Stimulated activated naive CD8-positive, alpha-beta T cell treated with anti-CD3 and anti-CD28 coated beads, Interleukin-15, amount 100 ng/mL, for 72 hours (primary cell): Measurements from ENCODE around the gene PSMA4.

Source experiments
- ATAC-seq: fragments of 150-1000 bp; cut with Tn5 transposase; 2 replicates; pipeline ENCODE4 v1.10.0; 2021; ENCODE audit warnings: mild to moderate bottlenecking, moderate library complexity
- DNase-seq, 2 donors: peaks; one replicate each; pipeline ENCODE4 v3.0.0; 2021 to 2022
- H3K27ac Mint-ChIP-seq, 2 donors: one replicate each; pipeline ENCODE4 v1.8.0; 2022; ENCODE audit warnings: mild to moderate bottlenecking in 2 of 2, mixed read lengths in 2 of 2, moderate library complexity in 2 of 2
- H3K27me3 Mint-ChIP-seq: one replicate; pipeline ENCODE4 v1.8.0; 2022; ENCODE audit warnings: mixed read lengths
- H3K4me1 Mint-ChIP-seq: one replicate; pipeline ENCODE4 v1.8.0; 2022; ENCODE audit warnings: mild to moderate bottlenecking, mixed read lengths
- H3K4me3 Mint-ChIP-seq, 2 donors: one replicate each; pipeline ENCODE4 v1.8.0; 2022; ENCODE audit warnings: mild to moderate bottlenecking in 2 of 2, mixed read lengths in 2 of 2, moderate library complexity in 1 of 2
- H3K9me3 Mint-ChIP-seq, 2 donors: one replicate each; pipeline ENCODE4 v1.8.0; 2022; ENCODE audit warnings: mixed read lengths in 2 of 2

The PSMA4 gene

DNA sequence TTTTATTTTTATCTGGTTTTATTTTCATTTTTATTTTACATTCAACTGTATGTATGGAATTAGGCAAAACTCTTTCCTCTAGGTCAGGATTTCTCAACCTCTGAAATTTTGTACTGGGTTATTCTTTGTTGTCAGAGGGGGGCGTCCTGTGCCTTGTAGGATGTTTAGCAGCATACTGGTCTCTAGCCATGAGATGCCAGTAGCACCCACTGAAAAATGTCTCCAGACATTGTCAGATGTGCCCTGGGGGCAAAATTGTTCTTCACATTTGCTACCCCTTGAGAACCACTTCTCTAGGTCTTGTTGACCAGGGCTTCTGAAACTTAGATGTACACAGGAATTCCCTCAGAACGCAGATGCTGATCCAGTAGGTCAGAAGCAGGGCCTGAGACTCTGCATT is 30.5 kb downstream of the PSMA4 start:
- peaks cover 20% of the 10 kb centered on the region for H3K27me3 Mint-ChIP-seq
- H3K9me3 Mint-ChIP-seq = no peaks in the 10 kb centered on the region
- peaks cover 18% of the 10 kb centered on the region for H3K4me1 Mint-ChIP-seq
- no peak for ATAC-seq
- DNase-seq = no peak
- H3K27ac Mint-ChIP-seq = no peak overlapping the region
- no peak overlapping the region for H3K4me3 Mint-ChIP-seq

DNA sequence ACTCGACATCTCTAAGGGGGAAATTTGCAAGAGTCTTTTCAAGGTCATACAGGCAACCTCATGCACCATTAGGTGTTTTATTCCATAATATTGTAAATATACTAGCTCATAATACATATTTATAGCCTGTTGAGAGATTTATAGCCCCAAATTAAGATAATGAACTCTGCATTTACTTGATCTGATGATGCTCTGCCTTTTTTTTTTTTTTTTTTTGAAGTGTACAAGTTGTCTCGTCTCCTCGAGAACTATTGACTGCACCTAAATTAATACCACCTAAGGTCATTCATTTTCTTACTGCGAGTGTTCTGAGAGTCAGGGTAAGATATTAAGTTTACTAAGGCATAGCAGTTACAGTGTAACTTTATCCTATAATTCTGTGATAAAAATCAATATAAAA is 31.1 kb downstream of the PSMA4 start:
- ATAC-seq (no peak), DNase-seq (no peak)
- H3K4me1 Mint-ChIP-seq = peaks cover 15% of the 10 kb centered on the region
- no peaks in the 10 kb centered on the region for H3K9me3 Mint-ChIP-seq
- H3K27ac Mint-ChIP-seq = no peak overlapping the region
- no peak overlapping the region for H3K4me3 Mint-ChIP-seq
- H3K27me3 Mint-ChIP-seq = peaks cover 21% of the 10 kb centered on the region

DNA sequence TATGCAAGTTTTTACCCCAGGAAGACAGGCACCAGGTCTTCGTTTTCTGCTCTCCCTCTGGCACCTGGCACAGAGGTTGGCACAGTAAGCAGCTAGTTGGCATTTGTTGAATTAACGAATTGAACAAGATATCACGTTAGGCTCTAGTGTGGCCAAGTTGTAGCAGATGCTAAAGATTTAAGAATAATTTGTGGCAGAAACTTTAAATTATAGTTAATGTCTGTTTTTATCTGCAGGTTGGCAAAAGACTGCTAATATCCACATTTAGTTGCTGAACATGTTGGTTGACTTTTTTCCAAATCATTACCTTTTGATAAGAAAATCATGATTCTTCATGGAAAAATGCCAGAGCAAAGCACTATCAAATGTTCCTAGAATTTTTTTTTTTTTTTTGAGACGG is 33.2 kb downstream of the PSMA4 start:
- no peak for DNase-seq
- H3K27me3 Mint-ChIP-seq = peaks cover 8% of the 10 kb centered on the region
- H3K9me3 Mint-ChIP-seq = no peaks in the 10 kb centered on the region
- H3K4me1 Mint-ChIP-seq = no peaks in the 10 kb centered on the region
- no peak overlapping the region for H3K4me3 Mint-ChIP-seq
- H3K27ac Mint-ChIP-seq = no peak overlapping the region
- no peak for ATAC-seq

DNA sequence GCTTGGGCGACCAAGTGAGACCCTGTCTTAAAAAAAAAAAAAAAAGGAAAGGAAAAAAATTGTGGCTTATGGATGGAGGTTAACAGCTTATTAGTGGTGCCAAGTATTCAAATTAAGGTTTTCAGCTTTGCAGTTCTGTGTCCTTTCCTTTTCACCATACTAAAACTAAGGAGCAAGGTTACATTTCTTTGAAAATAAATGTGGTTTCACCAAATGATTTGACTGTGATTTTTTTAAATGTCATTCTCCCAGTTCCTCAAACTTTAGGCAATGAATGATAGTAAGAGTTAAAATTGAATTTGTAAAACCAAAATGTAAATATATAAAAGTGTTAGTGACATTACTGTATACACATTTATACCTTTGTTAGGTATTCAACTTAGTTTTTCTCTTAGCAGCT is 34.7 kb downstream of the PSMA4 start:
- Mint-ChIP-seq H3K9me3 (no peaks in the 10 kb centered on the region), H3K27me3 (peaks cover 8% of the 10 kb centered on the region), H3K4me1 (no peaks in the 10 kb centered on the region), H3K4me3 (no peak overlapping the region), H3K27ac (no peak overlapping the region)
- DNase-seq (no peak), ATAC-seq (no peak)

DNA sequence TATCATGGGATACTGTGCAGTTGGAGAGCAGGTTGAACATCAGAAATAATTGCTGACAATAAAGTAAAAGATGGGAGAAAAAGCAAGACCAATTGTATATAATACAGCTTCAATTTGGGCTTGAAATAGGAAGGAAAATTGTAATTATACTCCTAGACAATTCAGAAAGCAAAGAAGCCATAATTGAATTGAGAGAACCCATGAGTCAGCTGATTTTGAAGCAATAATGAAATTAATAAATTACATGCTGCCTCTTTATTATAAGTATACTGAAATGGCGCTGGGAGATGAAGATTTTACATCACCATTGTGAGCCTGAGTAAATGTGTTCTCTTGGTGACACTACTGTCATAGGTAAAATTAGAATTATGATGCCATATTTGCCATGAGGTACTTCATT is 57.3 kb downstream of the PSMA4 start:
- H3K9me3 Mint-ChIP-seq = no peaks in the 10 kb centered on the region
- H3K27ac Mint-ChIP-seq = no peak overlapping the region
- ATAC-seq (no peak), DNase-seq (no peak)
- H3K27me3 Mint-ChIP-seq = no peaks in the 10 kb centered on the region
- no peaks in the 10 kb centered on the region for H3K4me1 Mint-ChIP-seq
- H3K4me3 Mint-ChIP-seq = no peak overlapping the region

DNA sequence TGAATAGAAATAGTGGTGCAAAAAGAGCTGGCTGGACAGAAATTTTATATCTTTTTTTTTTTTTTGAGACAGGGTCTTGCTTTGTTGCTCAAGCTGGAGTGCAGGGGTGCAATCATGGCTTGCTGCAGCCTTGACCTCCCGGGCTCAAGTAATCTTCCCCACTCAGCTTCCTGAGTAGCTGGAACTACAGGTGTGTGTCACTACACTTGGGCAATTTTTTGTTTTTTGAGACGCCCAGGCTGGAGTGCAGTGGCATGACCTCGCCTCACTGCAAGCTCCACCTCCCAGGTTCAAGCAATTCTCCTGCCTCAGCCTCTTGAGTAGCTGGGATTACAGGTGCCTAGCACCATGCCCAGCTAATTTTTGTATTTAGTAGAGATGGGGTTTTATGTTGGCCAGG is 58.1 kb downstream of the PSMA4 start:
- Mint-ChIP-seq H3K4me1 (no peaks in the 10 kb centered on the region), H3K9me3 (no peaks in the 10 kb centered on the region), H3K27me3 (no peaks in the 10 kb centered on the region), H3K4me3 (no peak overlapping the region), H3K27ac (no peak overlapping the region)
- DNase-seq (no peak), ATAC-seq (no peak)

DNA sequence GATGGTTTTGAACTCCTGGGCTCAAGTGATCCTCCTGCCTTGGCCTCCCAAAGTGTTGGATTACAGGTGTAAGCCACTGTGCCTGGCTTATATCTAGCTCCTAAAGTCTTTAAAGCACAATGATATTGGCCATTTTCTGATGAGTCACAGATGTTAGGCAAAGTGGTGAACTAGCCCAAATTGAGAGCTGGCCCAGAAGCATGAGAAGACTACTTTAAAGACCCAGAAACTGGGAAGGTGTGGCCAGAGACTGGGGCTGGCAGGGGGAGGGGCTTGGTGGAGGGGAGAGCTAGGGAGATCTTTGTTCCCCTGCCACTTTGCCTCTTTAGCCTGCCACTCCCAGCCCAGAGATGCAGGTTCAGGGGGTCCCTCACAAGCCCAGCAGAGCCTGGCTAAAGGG is 58.9 kb downstream of the PSMA4 start:
- Mint-ChIP-seq H3K9me3 (no peaks in the 10 kb centered on the region), H3K4me1 (no peaks in the 10 kb centered on the region), H3K4me3 (no peak overlapping the region), H3K27me3 (peaks cover 7% of the 10 kb centered on the region), H3K27ac (no peak overlapping the region)
- no peak for DNase-seq
- ATAC-seq = no peak
